ENCODE results near the gene CLPTM1L.

Gene CLPTM1L

DNA sequence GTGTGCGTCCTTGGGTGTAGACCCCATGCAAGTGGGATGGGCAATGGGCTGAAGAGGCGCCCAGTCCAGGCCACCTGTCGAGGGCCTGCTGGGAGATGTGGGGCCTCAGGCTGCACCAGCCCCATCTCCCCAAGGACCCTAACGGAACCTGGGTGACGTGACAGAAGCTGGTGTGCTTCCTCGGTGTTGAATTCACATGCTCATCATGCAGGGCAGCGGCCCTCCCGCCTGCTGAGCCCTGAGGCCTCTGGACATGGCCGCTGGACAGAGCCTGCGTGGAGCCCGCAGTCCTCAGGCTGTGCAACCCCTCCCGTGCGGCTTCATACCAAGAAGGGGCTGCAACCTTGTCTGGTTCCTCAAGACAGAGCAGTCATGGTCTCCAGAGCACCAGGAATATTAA lies 76.8 kb downstream of the CLPTM1L start:
- no peaks in the 10 kb centered on the region for H4K20me1 ChIP-seq (ENCODE audit: insufficient read depth)
- H3K9ac ChIP-seq: no peak overlapping the region
- H3K27ac ChIP-seq: peak overlapping the region; percentile 73
- TF ChIP-seq, protein P1, sequence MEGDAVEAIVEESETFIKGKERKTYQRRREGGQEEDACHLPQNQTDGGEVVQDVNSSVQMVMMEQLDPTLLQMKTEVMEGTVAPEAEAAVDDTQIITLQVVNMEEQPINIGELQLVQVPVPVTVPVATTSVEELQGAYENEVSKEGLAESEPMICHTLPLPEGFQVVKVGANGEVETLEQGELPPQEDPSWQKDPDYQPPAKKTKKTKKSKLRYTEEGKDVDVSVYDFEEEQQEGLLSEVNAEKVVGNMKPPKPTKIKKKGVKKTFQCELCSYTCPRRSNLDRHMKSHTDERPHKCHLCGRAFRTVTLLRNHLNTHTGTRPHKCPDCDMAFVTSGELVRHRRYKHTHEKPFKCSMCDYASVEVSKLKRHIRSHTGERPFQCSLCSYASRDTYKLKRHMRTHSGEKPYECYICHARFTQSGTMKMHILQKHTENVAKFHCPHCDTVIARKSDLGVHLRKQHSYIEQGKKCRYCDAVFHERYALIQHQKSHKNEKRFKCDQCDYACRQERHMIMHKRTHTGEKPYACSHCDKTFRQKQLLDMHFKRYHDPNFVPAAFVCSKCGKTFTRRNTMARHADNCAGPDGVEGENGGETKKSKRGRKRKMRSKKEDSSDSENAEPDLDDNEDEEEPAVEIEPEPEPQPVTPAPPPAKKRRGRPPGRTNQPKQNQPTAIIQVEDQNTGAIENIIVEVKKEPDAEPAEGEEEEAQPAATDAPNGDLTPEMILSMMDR (conservative IDR thresholded peaks at IDR 0.05; ENCODE audit: low read depth, low read length): no peak
- H2AFZ ChIP-seq (ENCODE audit: low read depth): no peak overlapping the region
- H3K27me3 ChIP-seq (ENCODE audit: insufficient read depth, low read depth): no peaks in the 10 kb centered on the region
- H3K4me1 ChIP-seq (ENCODE audit: low read depth, poor library complexity, severe bottlenecking): peaks cover 28% of the 10 kb centered on the region
- no peaks in the 10 kb centered on the region for H3K79me2 ChIP-seq (ENCODE audit: insufficient read depth, low read depth)
- no peak overlapping the region for H3K4me3 ChIP-seq (IDR thresholded peaks at IDR 0.05; ENCODE audit: insufficient read depth, low read depth, low read length)
- peak overlapping the region; percentile 86 for H3K4me2 ChIP-seq
- H3K36me3 ChIP-seq (ENCODE audit: insufficient read depth): no peaks in the 10 kb centered on the region; the same call in 1 of the 2 replicates
